ENCODE data around the gene SUMO4.

DNA sequence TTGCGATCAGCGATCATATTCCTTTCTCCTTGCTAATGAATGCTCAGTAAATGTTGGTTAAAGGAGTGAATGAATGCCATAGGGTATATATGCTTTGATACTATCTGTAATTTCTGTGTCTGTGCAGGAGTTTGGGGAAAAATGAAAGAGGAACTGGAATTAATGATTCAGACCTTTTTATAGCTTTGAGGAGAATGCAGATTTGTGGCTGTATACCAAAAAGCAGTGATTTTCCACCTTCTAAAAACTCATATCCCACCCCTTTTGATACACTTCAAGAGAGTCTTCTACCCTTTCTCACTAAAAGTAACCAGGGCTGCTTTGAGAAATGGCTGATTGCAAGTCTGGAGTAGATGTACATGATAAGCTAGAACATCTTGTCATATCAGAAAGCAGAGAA lies 26.6 kb upstream of the SUMO4 start:
- TF ChIP-seq ESRRG (CRISPR knock-in tag; IDR thresholded peaks at IDR 0.05): no peak
- TF ChIP-seq, protein P1, sequence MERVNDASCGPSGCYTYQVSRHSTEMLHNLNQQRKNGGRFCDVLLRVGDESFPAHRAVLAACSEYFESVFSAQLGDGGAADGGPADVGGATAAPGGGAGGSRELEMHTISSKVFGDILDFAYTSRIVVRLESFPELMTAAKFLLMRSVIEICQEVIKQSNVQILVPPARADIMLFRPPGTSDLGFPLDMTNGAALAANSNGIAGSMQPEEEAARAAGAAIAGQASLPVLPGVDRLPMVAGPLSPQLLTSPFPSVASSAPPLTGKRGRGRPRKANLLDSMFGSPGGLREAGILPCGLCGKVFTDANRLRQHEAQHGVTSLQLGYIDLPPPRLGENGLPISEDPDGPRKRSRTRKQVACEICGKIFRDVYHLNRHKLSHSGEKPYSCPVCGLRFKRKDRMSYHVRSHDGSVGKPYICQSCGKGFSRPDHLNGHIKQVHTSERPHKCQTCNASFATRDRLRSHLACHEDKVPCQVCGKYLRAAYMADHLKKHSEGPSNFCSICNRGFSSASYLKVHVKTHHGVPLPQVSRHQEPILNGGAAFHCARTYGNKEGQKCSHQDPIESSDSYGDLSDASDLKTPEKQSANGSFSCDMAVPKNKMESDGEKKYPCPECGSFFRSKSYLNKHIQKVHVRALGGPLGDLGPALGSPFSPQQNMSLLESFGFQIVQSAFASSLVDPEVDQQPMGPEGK (CRISPR knock-in tag; IDR thresholded peaks at IDR 0.05; ENCODE audit: borderline replicate concordance): no peak
- TF ChIP-seq BACH2 (CRISPR knock-in tag; IDR thresholded peaks at IDR 0.05; ENCODE audit: borderline replicate concordance): no peak
- TF ChIP-seq ZFP30 (CRISPR knock-in tag; IDR thresholded peaks at IDR 0.05): no peak
- no peak for TF ChIP-seq SNAI2 (CRISPR knock-in tag; IDR thresholded peaks at IDR 0.05)
- TF ChIP-seq ARNTL (CRISPR knock-in tag; IDR thresholded peaks at IDR 0.05; ENCODE audit: borderline replicate concordance, low read depth): no peak
- no peak for TF ChIP-seq OSR1 (CRISPR knock-in tag; IDR thresholded peaks at IDR 0.05)
- no peak for TF ChIP-seq ZC3H10 (CRISPR knock-in tag; IDR thresholded peaks at IDR 0.05)
- no peak for TF ChIP-seq RARB (CRISPR knock-in tag; IDR thresholded peaks at IDR 0.05)
- TF ChIP-seq CREB5 (CRISPR knock-in tag; IDR thresholded peaks at IDR 0.05; ENCODE audit: low read depth): no peak
- TF ChIP-seq ZNF8 (CRISPR knock-in tag; IDR thresholded peaks at IDR 0.05): no peak
- TF ChIP-seq ZFP3 (CRISPR knock-in tag; IDR thresholded peaks at IDR 0.05): no peak
- TF ChIP-seq, protein P2, sequence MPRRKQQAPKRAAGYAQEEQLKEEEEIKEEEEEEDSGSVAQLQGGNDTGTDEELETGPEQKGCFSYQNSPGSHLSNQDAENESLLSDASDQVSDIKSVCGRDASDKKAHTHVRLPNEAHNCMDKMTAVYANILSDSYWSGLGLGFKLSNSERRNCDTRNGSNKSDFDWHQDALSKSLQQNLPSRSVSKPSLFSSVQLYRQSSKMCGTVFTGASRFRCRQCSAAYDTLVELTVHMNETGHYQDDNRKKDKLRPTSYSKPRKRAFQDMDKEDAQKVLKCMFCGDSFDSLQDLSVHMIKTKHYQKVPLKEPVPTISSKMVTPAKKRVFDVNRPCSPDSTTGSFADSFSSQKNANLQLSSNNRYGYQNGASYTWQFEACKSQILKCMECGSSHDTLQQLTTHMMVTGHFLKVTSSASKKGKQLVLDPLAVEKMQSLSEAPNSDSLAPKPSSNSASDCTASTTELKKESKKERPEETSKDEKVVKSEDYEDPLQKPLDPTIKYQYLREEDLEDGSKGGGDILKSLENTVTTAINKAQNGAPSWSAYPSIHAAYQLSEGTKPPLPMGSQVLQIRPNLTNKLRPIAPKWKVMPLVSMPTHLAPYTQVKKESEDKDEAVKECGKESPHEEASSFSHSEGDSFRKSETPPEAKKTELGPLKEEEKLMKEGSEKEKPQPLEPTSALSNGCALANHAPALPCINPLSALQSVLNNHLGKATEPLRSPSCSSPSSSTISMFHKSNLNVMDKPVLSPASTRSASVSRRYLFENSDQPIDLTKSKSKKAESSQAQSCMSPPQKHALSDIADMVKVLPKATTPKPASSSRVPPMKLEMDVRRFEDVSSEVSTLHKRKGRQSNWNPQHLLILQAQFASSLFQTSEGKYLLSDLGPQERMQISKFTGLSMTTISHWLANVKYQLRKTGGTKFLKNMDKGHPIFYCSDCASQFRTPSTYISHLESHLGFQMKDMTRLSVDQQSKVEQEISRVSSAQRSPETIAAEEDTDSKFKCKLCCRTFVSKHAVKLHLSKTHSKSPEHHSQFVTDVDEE (CRISPR knock-in tag; IDR thresholded peaks at IDR 0.05): no peak
- no peak for TF ChIP-seq GLIS3 (CRISPR knock-in tag; IDR thresholded peaks at IDR 0.05)

Measured in SK-N-SH treated with all-trans-retinoic acid at 6 μM for 48 hours (cell line).